ENCODE data around the gene ZNF550. TPM values are rescaled to one million over a fixed set of nuclear protein-coding genes. Genes with fewer than 3 reads are reported as not detected.
A peak's percentile ranks its signal among the peaks of the same experiment; 100 is the strongest.

ZNF550 gene
- polyA plus RNA-seq, 1 donor from 2014 or later, result 21.9 TPM

GRCh38 chr19:57557659-57558058, 2.0 kb downstream of the ZNF550 start:
- TF ChIP-seq REST (IDR thresholded peaks at IDR 0.05; ENCODE audit: borderline replicate concordance) (no peak), MXI1 (conservative IDR thresholded peaks at IDR 0.05; ENCODE audit: poor library complexity, severe bottlenecking) (no peak), TAF1 (IDR thresholded peaks at IDR 0.05; ENCODE audit: low read depth) (no peak), EZH2 (IDR thresholded peaks at IDR 0.05; ENCODE audit: borderline replicate concordance, insufficient read depth, low read length, poor library complexity, severe bottlenecking) (no peak), RAD21 (conservative IDR thresholded peaks at IDR 0.05) (no peak)
- TF ChIP-seq, protein P1, sequence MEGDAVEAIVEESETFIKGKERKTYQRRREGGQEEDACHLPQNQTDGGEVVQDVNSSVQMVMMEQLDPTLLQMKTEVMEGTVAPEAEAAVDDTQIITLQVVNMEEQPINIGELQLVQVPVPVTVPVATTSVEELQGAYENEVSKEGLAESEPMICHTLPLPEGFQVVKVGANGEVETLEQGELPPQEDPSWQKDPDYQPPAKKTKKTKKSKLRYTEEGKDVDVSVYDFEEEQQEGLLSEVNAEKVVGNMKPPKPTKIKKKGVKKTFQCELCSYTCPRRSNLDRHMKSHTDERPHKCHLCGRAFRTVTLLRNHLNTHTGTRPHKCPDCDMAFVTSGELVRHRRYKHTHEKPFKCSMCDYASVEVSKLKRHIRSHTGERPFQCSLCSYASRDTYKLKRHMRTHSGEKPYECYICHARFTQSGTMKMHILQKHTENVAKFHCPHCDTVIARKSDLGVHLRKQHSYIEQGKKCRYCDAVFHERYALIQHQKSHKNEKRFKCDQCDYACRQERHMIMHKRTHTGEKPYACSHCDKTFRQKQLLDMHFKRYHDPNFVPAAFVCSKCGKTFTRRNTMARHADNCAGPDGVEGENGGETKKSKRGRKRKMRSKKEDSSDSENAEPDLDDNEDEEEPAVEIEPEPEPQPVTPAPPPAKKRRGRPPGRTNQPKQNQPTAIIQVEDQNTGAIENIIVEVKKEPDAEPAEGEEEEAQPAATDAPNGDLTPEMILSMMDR (IDR thresholded peaks at IDR 0.05; ENCODE audit: poor library complexity, severe bottlenecking), result no peak
- H2AFZ ChIP-seq (ENCODE audit: low read depth, low read length), result no peak overlapping the region
- no peaks in the 10 kb centered on the region for H3K9me2 ChIP-seq (ENCODE audit: insufficient read depth, low read length)
- H3K4me3 ChIP-seq (ENCODE audit: low read length), result peak overlapping the region; percentile 94
- no peaks in the 10 kb centered on the region for H4K20me1 ChIP-seq (ENCODE audit: insufficient read depth)
- H3K27ac ChIP-seq (ENCODE audit: low read length), result no peak overlapping the region
- peak overlapping the region; percentile 83 for H3K9ac ChIP-seq (ENCODE audit: low read length)
- no peaks in the 10 kb centered on the region for H3K27me3 ChIP-seq (ENCODE audit: insufficient read depth, low read depth, low read length)
- peaks cover 9% of the 10 kb centered on the region for H3K79me2 ChIP-seq (replicated peaks; ENCODE audit: insufficient read depth, low read length)
- H3F3A ChIP-seq (ENCODE audit: insufficient read depth, low read length, poor library complexity, severe bottlenecking), result no peaks in the 10 kb centered on the region
- H3K9me3 ChIP-seq (ENCODE audit: low read length), result peaks cover 7% of the 10 kb centered on the region
- peak overlapping the region; percentile 95 for H3K4me2 ChIP-seq (ENCODE audit: low read length)
- peaks cover 30% of the 10 kb centered on the region for H3K36me3 ChIP-seq (ENCODE audit: insufficient read depth, low read length)

GRCh38 chr19:57552432-57552831, 7.2 kb downstream of the ZNF550 start:
- H3K4me3 ChIP-seq (ENCODE audit: low read length), result no peak overlapping the region
- no peaks in the 10 kb centered on the region for H3K27me3 ChIP-seq (ENCODE audit: insufficient read depth, low read depth, low read length)

More at GRCh38 chr19:57552432-57552831, 7.2 kb downstream of the ZNF550 start:
- no peak overlapping the region for H2AFZ ChIP-seq (ENCODE audit: low read depth, low read length)
- H4K20me1 ChIP-seq (ENCODE audit: insufficient read depth), result no peaks in the 10 kb centered on the region
- peaks cover 13% of the 10 kb centered on the region for H3K9me3 ChIP-seq (ENCODE audit: low read length)
- no peaks in the 10 kb centered on the region for H3K79me2 ChIP-seq (replicated peaks; ENCODE audit: insufficient read depth, low read length)
- H3K9me2 ChIP-seq (ENCODE audit: insufficient read depth, low read length), result no peaks in the 10 kb centered on the region
- no peak overlapping the region for H3K9ac ChIP-seq (ENCODE audit: low read length)
- TF ChIP-seq EZH2 (IDR thresholded peaks at IDR 0.05; ENCODE audit: borderline replicate concordance, insufficient read depth, low read length, poor library complexity, severe bottlenecking) (no peak), MXI1 (conservative IDR thresholded peaks at IDR 0.05; ENCODE audit: poor library complexity, severe bottlenecking) (no peak), RAD21 (conservative IDR thresholded peaks at IDR 0.05) (no peak), TAF1 (IDR thresholded peaks at IDR 0.05; ENCODE audit: low read depth) (no peak), EP300 (conservative IDR thresholded peaks at IDR 0.05; ENCODE audit: poor library complexity, severe bottlenecking) (no peak), REST (IDR thresholded peaks at IDR 0.05; ENCODE audit: borderline replicate concordance) (no peak), SMC3 (conservative IDR thresholded peaks at IDR 0.05; ENCODE audit: poor library complexity) (no peak), POLR2AphosphoS5 (IDR thresholded peaks at IDR 0.05) (no peak)
- TF ChIP-seq, protein P1 (IDR thresholded peaks at IDR 0.05; ENCODE audit: poor library complexity, severe bottlenecking), result no peak
- no peak overlapping the region for H3K4me2 ChIP-seq (ENCODE audit: low read length)
- H3F3A ChIP-seq (ENCODE audit: insufficient read depth, low read length, poor library complexity, severe bottlenecking), result no peaks in the 10 kb centered on the region
- peaks cover 46% of the 10 kb centered on the region for H3K36me3 ChIP-seq (ENCODE audit: insufficient read depth, low read length)
- no peak overlapping the region for H3K27ac ChIP-seq (ENCODE audit: low read length)

Data from neural cell (in vitro differentiated cells).